DND-41 (cell line): ENCODE results near the gene THSD4.

Experiments used
- ATAC-seq: fragments of 200-7000 bp; cut with Tn5 transposase; 3 replicates; pipeline ENCODE4 v1.9.1; 2021; ENCODE audit warnings: low read depth; ENCODE audit not compliant: insufficient read depth
- DNase-seq: peaks from one replicate; pipeline ENCODE4 v3.0.0-alpha.2; 2020
- H2AFZ ChIP-seq: 2 replicates; pipeline ENCODE4 v1.6.0; 2012; ENCODE audit warnings: low read depth, low read length
- H3K27ac ChIP-seq: 2 replicates; pipeline ENCODE4 v1.5.1; 2012; ENCODE audit warnings: low read length, inconsistent platforms
- H3K27me3 ChIP-seq: fragments of 200-600 bp; sonication (generic); 2 replicates; pipeline ENCODE4 v1.6.0; 2012; ENCODE audit warnings: low read length, mild to moderate bottlenecking, inconsistent platforms; ENCODE audit not compliant: insufficient read depth, poor library complexity
- H3K36me3 ChIP-seq: 2 replicates; pipeline ENCODE4 v1.5.1; 2012; ENCODE audit warnings: low read length, inconsistent platforms; ENCODE audit not compliant: insufficient read depth
- H3K4me1 ChIP-seq: 2 replicates; pipeline ENCODE4 v1.5.1; 2012; ENCODE audit warnings: mild to moderate bottlenecking, low read length; ENCODE audit not compliant: insufficient read depth
- H3K4me2 ChIP-seq: 2 replicates; pipeline ENCODE4 v1.6.0; 2012; ENCODE audit warnings: mild to moderate bottlenecking, moderate library complexity, low read length, inconsistent platforms; ENCODE audit not compliant: insufficient read depth
- H3K4me3 ChIP-seq, 2 experiments: fragments of 200-600 bp in 1 of 2; shearing (Covaris generic) in 1 of 2; 2 replicates each; pipeline ENCODE4 v1.5.1; 2012 to 2016; ENCODE audit warnings: inconsistent platforms in 2 of 2, low read length in 2 of 2, mild to moderate bottlenecking in 2 of 2, low read depth in 1 of 2, moderate library complexity in 1 of 2
- H3K79me2 ChIP-seq: 2 replicates; pipeline ENCODE4 v1.6.0; 2012; ENCODE audit warnings: low read length, inconsistent platforms; ENCODE audit not compliant: insufficient read depth
- H3K9ac ChIP-seq: 2 replicates; pipeline ENCODE4 v1.6.0; 2012; ENCODE audit warnings: low read depth, mild to moderate bottlenecking, inconsistent platforms, low read length, moderate library complexity
- H3K9me3 ChIP-seq: 2 replicates; pipeline ENCODE4 v1.5.1; 2012; ENCODE audit warnings: low read length, moderate library complexity, mild to moderate bottlenecking, inconsistent platforms; ENCODE audit not compliant: insufficient read depth, severe bottlenecking
- H4K20me1 ChIP-seq: 2 replicates; pipeline ENCODE4 v1.6.0; 2012; ENCODE audit warnings: low read length; ENCODE audit not compliant: insufficient read depth
- CTCF ChIP-seq: IDR thresholded peaks from 2 replicates; pipeline ENCODE4 v1.5.1; 2012; ENCODE audit warnings: borderline replicate concordance, low read length, moderate library complexity, mild to moderate bottlenecking; ENCODE audit not compliant: poor library complexity, severe bottlenecking; ENCODE audit errors: extremely low read depth
- EZH2 ChIP-seq: IDR thresholded peaks from 3 replicates; pipeline ENCODE4 v1.6.1; 2012; ENCODE audit warnings: borderline replicate concordance, low read depth, mild to moderate bottlenecking, moderate library complexity, low read length, inconsistent platforms; ENCODE audit not compliant: severe bottlenecking

THSD4 gene

DNA sequence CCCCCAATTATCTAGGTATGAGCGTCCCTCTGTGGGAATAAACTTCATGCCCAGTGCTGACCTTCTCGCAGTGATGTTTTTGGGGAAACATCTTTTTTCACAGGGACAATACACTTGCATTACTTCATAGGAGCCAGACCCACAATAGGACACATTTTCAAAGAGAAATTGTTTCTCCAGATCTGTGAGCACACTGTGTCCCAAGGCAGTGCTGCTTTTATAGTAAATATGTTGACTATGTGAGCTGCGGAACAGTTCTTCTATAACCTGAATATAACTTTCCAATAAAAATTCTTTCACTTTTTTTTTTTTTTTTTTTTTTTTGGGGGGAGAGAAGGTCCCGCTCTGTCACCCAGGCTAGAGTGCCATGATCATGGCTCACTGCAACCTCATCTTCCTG, 17.4 kb upstream of the THSD4 start:
- H3K9ac ChIP-seq, result no peak overlapping the region
- ATAC-seq (no peak), DNase-seq (no peak)
- no peaks in the 10 kb centered on the region for H3K9me3 ChIP-seq
- no peaks in the 10 kb centered on the region for H3K79me2 ChIP-seq
- H3K4me2 ChIP-seq, result no peak overlapping the region
- no peaks in the 10 kb centered on the region for H3K27me3 ChIP-seq
- TF ChIP-seq CTCF (no peak), EZH2 (no peak)
- H3K4me3 ChIP-seq, result no peak overlapping the region
- H2AFZ ChIP-seq, result no peak overlapping the region
- no peaks in the 10 kb centered on the region for H3K4me1 ChIP-seq
- no peaks in the 10 kb centered on the region for H3K36me3 ChIP-seq
- H3K27ac ChIP-seq, result no peak overlapping the region
- H4K20me1 ChIP-seq, result no peaks in the 10 kb centered on the region

DNA sequence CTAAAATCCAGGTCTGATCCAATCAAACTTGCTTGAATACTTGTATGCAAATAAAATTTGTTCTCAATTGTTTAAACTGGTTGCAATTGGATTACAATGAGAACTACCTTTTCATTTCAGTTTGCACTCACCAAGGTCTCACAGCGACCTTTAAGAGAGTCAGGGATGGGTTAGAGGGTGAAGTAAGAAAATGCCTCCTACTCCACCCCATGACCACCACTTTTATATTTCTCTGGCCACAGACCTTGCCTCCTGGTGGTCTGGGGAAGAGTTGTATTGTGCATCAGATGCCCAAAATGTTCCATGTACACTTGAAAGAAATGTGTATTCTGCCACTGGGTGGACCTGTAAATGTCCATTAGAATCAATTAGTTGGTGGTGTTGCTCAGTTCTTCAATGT, 16.4 kb upstream of the THSD4 start:
- ATAC-seq, result no peak
- no peak overlapping the region for H3K9ac ChIP-seq
- no peaks in the 10 kb centered on the region for H3K27me3 ChIP-seq
- no peak overlapping the region for H3K4me3 ChIP-seq
- no peak for DNase-seq
- no peaks in the 10 kb centered on the region for H3K4me1 ChIP-seq
- H3K9me3 ChIP-seq, result no peaks in the 10 kb centered on the region
- H3K27ac ChIP-seq, result no peak overlapping the region
- H3K4me2 ChIP-seq, result no peak overlapping the region
- no peak overlapping the region for H2AFZ ChIP-seq
- no peaks in the 10 kb centered on the region for H3K79me2 ChIP-seq
- no peaks in the 10 kb centered on the region for H3K36me3 ChIP-seq
- H4K20me1 ChIP-seq, result no peaks in the 10 kb centered on the region
- TF ChIP-seq CTCF (no peak), EZH2 (no peak)

DNA sequence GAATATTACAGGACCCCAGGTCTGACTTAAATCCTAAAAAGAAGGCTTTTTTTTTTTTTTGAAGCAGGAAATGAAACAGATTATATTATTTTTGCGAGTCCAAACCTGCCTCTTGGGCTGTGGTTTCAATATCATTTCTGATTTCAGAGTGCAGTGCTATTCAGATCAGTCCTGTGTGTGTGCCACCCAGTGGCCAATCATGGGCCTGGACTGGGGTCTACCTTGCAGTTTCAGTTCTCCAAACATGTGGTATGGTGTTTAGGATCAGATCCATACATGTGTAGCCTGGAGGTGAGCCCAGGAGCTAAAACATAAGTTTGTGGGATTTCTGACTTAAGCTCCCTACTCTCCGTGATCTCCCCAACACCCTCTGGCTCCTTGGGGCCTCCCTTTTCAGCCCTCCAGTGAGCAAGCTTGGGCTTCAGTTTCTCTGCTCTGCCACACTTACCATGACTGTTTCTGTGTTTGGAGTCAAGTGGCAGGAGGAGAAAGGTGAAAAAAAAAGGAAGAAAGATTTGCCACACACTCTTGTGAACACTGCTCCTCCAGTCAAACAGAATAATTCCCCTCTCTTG, 12.1 kb upstream of the THSD4 start:
- Histone ChIP-seq H3K9me3 (no peaks in the 10 kb centered on the region), H3K27me3 (no peaks in the 10 kb centered on the region), H4K20me1 (no peaks in the 10 kb centered on the region), H3K27ac (no peak overlapping the region), H3K9ac (no peak overlapping the region), H3K4me1 (no peaks in the 10 kb centered on the region), H3K79me2 (no peaks in the 10 kb centered on the region), H3K4me3 (no peak overlapping the region), H3K4me2 (no peak overlapping the region), H2AFZ (no peak overlapping the region), H3K36me3 (no peaks in the 10 kb centered on the region)
- TF ChIP-seq CTCF (peak; percentile 43), EZH2 (no peak)
- DNase-seq, result peak; percentile 5
- no peak for ATAC-seq

DNA sequence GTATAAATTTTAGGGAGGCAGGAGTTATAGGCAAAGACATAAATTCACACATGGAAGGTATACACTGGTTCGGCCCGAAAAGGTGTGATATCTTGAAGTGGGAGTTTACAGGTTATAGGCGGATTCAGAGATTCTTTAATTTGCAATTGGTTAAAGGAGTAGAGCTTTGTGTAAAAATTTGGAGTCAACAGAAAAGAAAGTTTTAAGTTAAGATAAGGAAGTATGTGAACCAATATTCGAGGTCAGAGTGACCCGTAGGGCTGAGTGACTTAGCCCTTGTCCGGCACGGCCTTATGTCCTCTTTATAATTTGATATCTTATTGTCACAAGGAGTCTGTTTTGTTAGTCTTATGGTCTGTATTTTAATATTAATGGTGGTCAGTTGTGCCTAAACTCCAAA, 10.6 kb upstream of the THSD4 start:
- DNase-seq (no peak), ATAC-seq (no peak)
- no peak overlapping the region for H2AFZ ChIP-seq
- no peak overlapping the region for H3K4me2 ChIP-seq
- H3K27ac ChIP-seq, result no peak overlapping the region
- H3K9me3 ChIP-seq, result no peaks in the 10 kb centered on the region
- H3K79me2 ChIP-seq, result no peaks in the 10 kb centered on the region
- no peak overlapping the region for H3K4me3 ChIP-seq
- H3K27me3 ChIP-seq, result no peaks in the 10 kb centered on the region
- H4K20me1 ChIP-seq, result no peaks in the 10 kb centered on the region
- no peaks in the 10 kb centered on the region for H3K36me3 ChIP-seq
- no peaks in the 10 kb centered on the region for H3K4me1 ChIP-seq
- TF ChIP-seq CTCF, result no peak
- TF ChIP-seq EZH2, result no peak
- no peak overlapping the region for H3K9ac ChIP-seq
